Endodermal cell (in vitro differentiated cells): ENCODE results near the gene SYT5. TPM values are rescaled to one million over a fixed set of nuclear protein-coding genes. Genes with fewer than 3 reads are reported as not detected.
"Not testable (repeated sequence)": the region's sequence is repeated elsewhere in the genome, so short reads cannot be mapped to it uniquely, and the experiment has no call there.

Source experiments
- DNase-seq: peaks from one replicate; pipeline ENCODE4 v3.0.0-alpha.2; 2017
- H3K27ac ChIP-seq: 2 replicates; pipeline ENCODE4 v1.5.1; 2013; ENCODE audit warnings: mild to moderate bottlenecking, low read depth, low read length, moderate library complexity
- H3K27me3 ChIP-seq: 2 replicates; pipeline ENCODE4 v1.6.1; 2013; ENCODE audit warnings: mild to moderate bottlenecking, low read length, moderate library complexity; ENCODE audit not compliant: insufficient read depth, control insufficient read depth, poor library complexity, severe bottlenecking
- H3K36me3 ChIP-seq: 2 replicates; pipeline ENCODE4 v1.7.0; 2013; ENCODE audit warnings: mild to moderate bottlenecking, low read length, moderate library complexity; ENCODE audit not compliant: control insufficient read depth, insufficient read depth
- H3K4me1 ChIP-seq: one replicate; pipeline ENCODE4 v1.7.0; 2013; ENCODE audit warnings: low read length; ENCODE audit not compliant: control insufficient read depth, insufficient read depth
- H3K4me3 ChIP-seq: 2 replicates; pipeline ENCODE4 v1.5.1; 2013; ENCODE audit warnings: mild to moderate bottlenecking, low read length, moderate library complexity
- H3K9ac ChIP-seq: 2 replicates; pipeline ENCODE4 v1.6.1; 2013; ENCODE audit warnings: mild to moderate bottlenecking, low read length, moderate library complexity; ENCODE audit not compliant: poor library complexity, severe bottlenecking; ENCODE audit errors: extremely low read depth
- H3K9me3 ChIP-seq: 2 replicates; pipeline ENCODE4 v1.6.1; 2013; ENCODE audit warnings: mild to moderate bottlenecking, low read length, moderate library complexity; ENCODE audit not compliant: control insufficient read depth
- H3K27ac Mint-ChIP-seq: 2 replicates; pipeline ENCODE4 v1.8.0; 2020; ENCODE audit warnings: mixed read lengths
- H3K27me3 Mint-ChIP-seq: 2 replicates; pipeline ENCODE4 v1.8.0; 2021; ENCODE audit warnings: mild to moderate bottlenecking, mixed read lengths; ENCODE audit not compliant: insufficient read depth
- H3K36me3 Mint-ChIP-seq: 2 replicates; pipeline ENCODE4 v1.8.0; 2020; ENCODE audit warnings: low read depth, mixed read lengths
- H3K4me1 Mint-ChIP-seq: 2 replicates; pipeline ENCODE4 v1.8.0; 2020; ENCODE audit warnings: mixed read lengths
- H3K4me3 Mint-ChIP-seq: 2 replicates; pipeline ENCODE4 v1.8.0; 2020; ENCODE audit warnings: mild to moderate bottlenecking, moderate library complexity, mixed read lengths
- H3K9me3 Mint-ChIP-seq: 2 replicates; pipeline ENCODE4 v1.8.0; 2020; ENCODE audit warnings: mild to moderate bottlenecking, mixed read lengths
- WGBS, 2 experiments: methylation state at CpG; one replicate each; pipeline versions ENCODE4 v1.1.5 to v1.1.7; 2013; ENCODE audit warnings: missing lambda C conversion rate in 2 of 2, mixed read lengths in 1 of 2; ENCODE audit not compliant: insufficient coverage in 1 of 2, insufficient read length in 1 of 2; 5-methylcytosine and 5-hydroxymethylcytosine counted together
- total RNA-seq, 2 donors: library from RNA; stranded (reverse); fragmentation: NEBNext Ultra II Directional in 1 of 2; extraction: Animal tissue kit (Norgen Biotek cat#: 25700) in 1 of 2; gene quantifications; 2 replicates in 1 of 2; 3 replicates in 1 of 2; pipeline ENCODE4 v1.2.1, GENCODE V29; 2021
- TF ChIP-seq, protein P1 (sequence below): fragments of 200-600 bp; sonication (generic); conservative IDR thresholded peaks from 2 replicates; pipeline ENCODE4 v1.5.0; 2021; ENCODE audit warnings: antibody characterized with exemption, mild to moderate bottlenecking

SYT5 gene
- total RNA-seq, 2 donors from 2014 or later = not detected

DNA sequence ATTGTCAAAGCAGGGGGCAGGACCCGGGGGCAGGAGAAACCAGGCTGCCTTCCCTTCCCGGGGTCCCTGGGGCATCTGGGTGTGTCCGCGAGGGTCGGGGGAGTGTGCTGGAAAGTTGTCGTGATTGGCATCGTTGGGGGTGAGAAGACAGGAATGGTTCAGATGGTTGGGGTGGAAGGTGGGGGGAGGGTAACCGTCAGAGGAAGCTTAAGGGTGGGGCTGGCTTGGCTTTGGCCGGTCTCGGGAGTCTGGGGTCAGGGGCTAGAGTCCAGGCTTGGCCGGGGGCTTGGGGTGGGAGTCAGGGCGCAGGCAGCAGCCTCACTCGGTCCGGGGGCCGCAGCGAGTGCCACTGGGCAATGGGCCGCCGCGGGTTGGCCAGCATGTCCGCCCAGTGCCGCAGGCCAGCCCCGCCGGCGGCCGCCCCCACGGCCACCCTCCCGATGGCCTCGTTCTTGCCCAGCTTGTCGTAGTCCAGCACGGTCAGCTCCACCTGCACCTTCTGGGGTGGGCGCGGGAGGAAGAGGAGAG lies 6.8 kb downstream of the SYT5 start:
- peak; percentile 57 for DNase-seq
- H3K27me3 Mint-ChIP-seq = peaks cover 98% of the 10 kb centered on the region
- TF ChIP-seq, protein P1, sequence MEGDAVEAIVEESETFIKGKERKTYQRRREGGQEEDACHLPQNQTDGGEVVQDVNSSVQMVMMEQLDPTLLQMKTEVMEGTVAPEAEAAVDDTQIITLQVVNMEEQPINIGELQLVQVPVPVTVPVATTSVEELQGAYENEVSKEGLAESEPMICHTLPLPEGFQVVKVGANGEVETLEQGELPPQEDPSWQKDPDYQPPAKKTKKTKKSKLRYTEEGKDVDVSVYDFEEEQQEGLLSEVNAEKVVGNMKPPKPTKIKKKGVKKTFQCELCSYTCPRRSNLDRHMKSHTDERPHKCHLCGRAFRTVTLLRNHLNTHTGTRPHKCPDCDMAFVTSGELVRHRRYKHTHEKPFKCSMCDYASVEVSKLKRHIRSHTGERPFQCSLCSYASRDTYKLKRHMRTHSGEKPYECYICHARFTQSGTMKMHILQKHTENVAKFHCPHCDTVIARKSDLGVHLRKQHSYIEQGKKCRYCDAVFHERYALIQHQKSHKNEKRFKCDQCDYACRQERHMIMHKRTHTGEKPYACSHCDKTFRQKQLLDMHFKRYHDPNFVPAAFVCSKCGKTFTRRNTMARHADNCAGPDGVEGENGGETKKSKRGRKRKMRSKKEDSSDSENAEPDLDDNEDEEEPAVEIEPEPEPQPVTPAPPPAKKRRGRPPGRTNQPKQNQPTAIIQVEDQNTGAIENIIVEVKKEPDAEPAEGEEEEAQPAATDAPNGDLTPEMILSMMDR = no peak
- no peak overlapping the region for H3K9ac ChIP-seq
- WGBS, 2 experiments = 3% methylated on average over 32 of the region's 32 CpGs; no CpG with 5 or more reads in 1 of the 2 experiments
- H3K4me3 Mint-ChIP-seq = peak overlapping the region; percentile 55
- no peaks in the 10 kb centered on the region for H3K9me3 ChIP-seq
- peaks cover 74% of the 10 kb centered on the region for H3K27me3 ChIP-seq
- H3K27ac ChIP-seq = no peak overlapping the region
- no peaks in the 10 kb centered on the region for H3K4me1 ChIP-seq
- H3K27ac Mint-ChIP-seq = no peak overlapping the region
- H3K36me3 ChIP-seq = no peaks in the 10 kb centered on the region
- peak overlapping the region; percentile 81 for H3K4me3 ChIP-seq
- no peaks in the 10 kb centered on the region for H3K36me3 Mint-ChIP-seq
- H3K9me3 Mint-ChIP-seq = no peaks in the 10 kb centered on the region
- no peaks in the 10 kb centered on the region for H3K4me1 Mint-ChIP-seq

DNA sequence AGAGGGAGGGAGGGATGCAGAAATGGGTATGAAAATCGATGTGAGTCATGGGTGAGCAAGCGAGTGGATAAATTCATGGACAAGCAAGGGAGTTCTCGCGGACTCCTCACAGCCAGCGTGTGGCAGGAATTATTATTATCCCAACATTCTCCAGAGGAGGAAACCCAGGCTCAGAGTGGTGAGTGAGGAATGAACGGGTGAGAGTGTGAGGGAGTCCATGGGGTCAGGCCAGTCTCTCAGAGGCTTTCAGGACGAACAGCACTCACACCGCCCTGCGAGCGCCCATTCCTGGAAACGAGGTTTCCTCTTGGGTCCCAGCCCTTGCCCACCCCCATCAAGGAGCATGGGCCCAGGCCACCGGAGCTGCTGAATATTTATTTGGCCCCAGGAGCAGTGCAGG lies 7.3 kb downstream of the SYT5 start:
- Histone ChIP-seq H3K36me3 (no peaks in the 10 kb centered on the region), H3K4me3 (peak overlapping the region; percentile 81), H3K27me3 (peaks cover 71% of the 10 kb centered on the region), H3K4me1 (no peaks in the 10 kb centered on the region), H3K9ac (no peak overlapping the region), H3K9me3 (no peaks in the 10 kb centered on the region), H3K27ac (no peak overlapping the region)
- TF ChIP-seq, protein P1 = no peak
- H3K9me3 Mint-ChIP-seq = no peaks in the 10 kb centered on the region
- H3K27me3 Mint-ChIP-seq = peaks cover 95% of the 10 kb centered on the region
- no peaks in the 10 kb centered on the region for H3K36me3 Mint-ChIP-seq
- 21 to 46% methylated on average over 2 to 12 of the region's 12 CpGs for WGBS, 2 experiments
- H3K27ac Mint-ChIP-seq = no peak overlapping the region
- H3K4me3 Mint-ChIP-seq = peak overlapping the region; percentile 55
- H3K4me1 Mint-ChIP-seq = no peaks in the 10 kb centered on the region
- DNase-seq = peak; percentile 55

DNA sequence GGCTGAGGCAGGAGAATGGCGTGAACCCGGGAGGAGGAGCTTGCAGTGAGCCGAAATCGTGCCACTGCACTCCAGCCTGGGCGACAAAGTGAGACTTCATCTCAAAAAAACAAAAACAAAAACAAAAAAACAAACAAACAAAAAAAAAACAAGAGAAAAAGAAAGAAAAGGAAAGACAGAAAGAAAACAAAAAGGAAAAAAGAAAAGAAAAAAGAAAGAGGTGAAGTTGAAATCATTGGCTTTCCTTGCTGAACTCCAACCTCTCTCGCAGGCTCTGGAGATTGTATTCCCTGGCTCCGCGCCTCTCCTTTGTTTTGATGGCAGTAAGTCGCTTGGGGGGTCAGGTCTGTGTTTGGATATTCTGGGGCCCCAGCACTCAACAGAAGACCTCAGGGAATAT lies 7.8 kb downstream of the SYT5 start:
- H3K27ac Mint-ChIP-seq = not testable (repeated sequence)

DNA sequence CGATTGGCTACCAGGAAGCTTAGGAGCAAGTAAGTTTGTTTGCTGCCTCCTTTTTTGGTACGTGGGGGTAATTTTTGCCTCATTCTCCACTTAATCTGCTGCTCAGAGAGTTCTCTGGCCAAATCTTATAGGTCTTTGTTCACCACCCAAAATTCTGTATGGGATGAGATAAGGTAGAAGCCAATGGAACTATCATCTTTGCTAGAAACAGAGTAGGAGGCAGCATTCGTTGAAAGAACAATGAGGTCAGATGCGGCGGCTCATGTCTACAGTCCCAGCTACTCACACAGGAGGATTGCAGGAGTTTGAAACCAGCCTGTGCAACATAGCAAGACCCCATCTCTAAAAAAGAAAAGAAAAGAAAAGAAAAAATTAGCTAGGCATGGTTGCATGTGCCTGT lies 8.6 kb downstream of the SYT5 start:
- no peak overlapping the region for H3K4me3 Mint-ChIP-seq
- peaks cover 62% of the 10 kb centered on the region for H3K27me3 ChIP-seq

More for the DNA sequence above, 7.8 kb downstream of the SYT5 start:
- H3K9me3 Mint-ChIP-seq, H3K27ac ChIP-seq, H3K4me1 ChIP-seq, H3K9me3 ChIP-seq, H3K36me3 Mint-ChIP-seq, H3K9ac ChIP-seq, DNase-seq, H3K4me3 ChIP-seq, H3K4me1 Mint-ChIP-seq, H3K36me3 ChIP-seq: not testable (repeated sequence)
- Mint-ChIP-seq H3K4me3 (peak overlapping the region; percentile 55), H3K27me3 (peaks cover 94% of the 10 kb centered on the region)
- WGBS, 2 experiments = 60 to 80% methylated on average over 1 to 6 of the region's 9 CpGs
- peaks cover 71% of the 10 kb centered on the region for H3K27me3 ChIP-seq

More for the DNA sequence above, 8.6 kb downstream of the SYT5 start:
- Mint-ChIP-seq H3K4me1 (peaks cover 6% of the 10 kb centered on the region), H3K9me3 (no peaks in the 10 kb centered on the region), H3K27ac (no peak overlapping the region), H3K27me3 (peaks cover 88% of the 10 kb centered on the region), H3K36me3 (no peaks in the 10 kb centered on the region)
- no peak overlapping the region for H3K27ac ChIP-seq
- H3K9me3 ChIP-seq = no peaks in the 10 kb centered on the region
- no peaks in the 10 kb centered on the region for H3K4me1 ChIP-seq
- DNase-seq = no peak
- H3K36me3 ChIP-seq = no peaks in the 10 kb centered on the region
- TF ChIP-seq, protein P1 = no peak
- H3K4me3 ChIP-seq = no peak overlapping the region
- 89 to 94% methylated on average over 5 of the region's 5 CpGs for WGBS, 2 experiments
- no peak overlapping the region for H3K9ac ChIP-seq
